Measurements from ENCODE around the gene SSR4. TPM values are rescaled to one million over a fixed set of nuclear protein-coding genes. Genes with fewer than 3 reads are reported as not detected.
A peak's percentile ranks its signal among the peaks of the same experiment; 100 is the strongest.

Gene SSR4
- polyA plus RNA-seq, 1 donor (not counting 4 experiments of a cell fraction or from before 2014, with no cell fraction given): 187 TPM

DNA sequence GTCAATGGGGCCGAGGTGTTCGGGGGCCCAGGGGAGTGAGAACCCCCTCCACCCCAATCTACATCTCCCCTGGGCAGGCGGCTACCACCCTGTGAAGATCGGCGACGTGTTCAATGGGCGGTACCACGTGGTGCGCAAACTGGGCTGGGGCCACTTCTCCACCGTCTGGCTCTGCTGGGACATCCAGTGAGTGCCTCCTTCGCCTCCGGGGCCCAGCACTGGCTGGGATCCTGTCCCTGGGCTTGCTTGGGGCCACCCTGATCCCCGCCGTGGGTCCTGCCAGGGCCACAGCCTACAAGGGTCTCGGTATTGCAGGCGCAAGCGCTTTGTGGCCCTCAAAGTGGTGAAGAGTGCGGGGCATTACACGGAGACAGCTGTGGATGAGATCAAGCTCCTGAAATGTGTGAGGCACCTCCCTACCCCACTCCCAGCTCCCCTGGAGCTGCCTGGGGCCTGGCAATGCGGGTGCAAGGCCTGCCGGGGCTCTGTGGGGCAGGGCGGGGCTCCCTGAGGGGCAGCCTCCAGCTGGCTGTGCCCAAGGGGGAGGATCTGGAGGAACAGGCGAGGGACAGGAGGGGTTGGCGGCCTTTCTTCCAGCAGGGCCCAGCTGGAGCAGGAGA, 12.9 kb upstream of the SSR4 start:
- dilution Hi-C loops (cut with MboI; ENCODE audit: extremely low pct_ligation_motif_present, low sequenced_read_pairs): no loop called here
- Histone ChIP-seq H3K27ac (ENCODE audit: control insufficient read depth, insufficient read depth, low read length) (no peak overlapping the region), H3K36me3 (ENCODE audit: control insufficient read depth in 2 of 2, extremely low read depth in 1 of 2, insufficient read depth in 2 of 2, low read length in 2 of 2) (no peaks in the 10 kb centered on the region), H3K79me2 (ENCODE audit: control insufficient read depth, insufficient read depth, low read length) (no peaks in the 10 kb centered on the region), H3K27me3 (ENCODE audit: control insufficient read depth, extremely low read depth, insufficient read depth, low read length) (no peaks in the 10 kb centered on the region), H3K9ac (ENCODE audit: control insufficient read depth, extremely low read depth, insufficient read depth, low read length) (no peak overlapping the region), H4K20me1 (ENCODE audit: control insufficient read depth, extremely low read depth, insufficient read depth, low read length) (no peaks in the 10 kb centered on the region), H3K4me3 (ENCODE audit: control insufficient read depth in 2 of 3, extremely low read depth in 1 of 3, insufficient read depth in 2 of 3, low read depth in 1 of 3, low read length in 3 of 3) (no peak overlapping the region), H2AFZ (ENCODE audit: control insufficient read depth, low read length) (no peak overlapping the region), H3K4me2 (ENCODE audit: control insufficient read depth, extremely low read depth, insufficient read depth, low read depth, low read length) (no peak overlapping the region), H3K4me1 (ENCODE audit: control insufficient read depth, extremely low read depth, insufficient read depth, low read length) (peaks cover 7% of the 10 kb centered on the region), H3K9me3 (ENCODE audit: control insufficient read depth, low read depth, low read length) (no peaks in the 10 kb centered on the region), H3K9me1 (ENCODE audit: control insufficient read depth, extremely low read depth, insufficient read depth, low read length) (no peaks in the 10 kb centered on the region)
- FAIRE-seq: no peak
- no peak for DNase-seq (ENCODE audit: low read depth, low spot score)
- TF ChIP-seq, protein P1, sequence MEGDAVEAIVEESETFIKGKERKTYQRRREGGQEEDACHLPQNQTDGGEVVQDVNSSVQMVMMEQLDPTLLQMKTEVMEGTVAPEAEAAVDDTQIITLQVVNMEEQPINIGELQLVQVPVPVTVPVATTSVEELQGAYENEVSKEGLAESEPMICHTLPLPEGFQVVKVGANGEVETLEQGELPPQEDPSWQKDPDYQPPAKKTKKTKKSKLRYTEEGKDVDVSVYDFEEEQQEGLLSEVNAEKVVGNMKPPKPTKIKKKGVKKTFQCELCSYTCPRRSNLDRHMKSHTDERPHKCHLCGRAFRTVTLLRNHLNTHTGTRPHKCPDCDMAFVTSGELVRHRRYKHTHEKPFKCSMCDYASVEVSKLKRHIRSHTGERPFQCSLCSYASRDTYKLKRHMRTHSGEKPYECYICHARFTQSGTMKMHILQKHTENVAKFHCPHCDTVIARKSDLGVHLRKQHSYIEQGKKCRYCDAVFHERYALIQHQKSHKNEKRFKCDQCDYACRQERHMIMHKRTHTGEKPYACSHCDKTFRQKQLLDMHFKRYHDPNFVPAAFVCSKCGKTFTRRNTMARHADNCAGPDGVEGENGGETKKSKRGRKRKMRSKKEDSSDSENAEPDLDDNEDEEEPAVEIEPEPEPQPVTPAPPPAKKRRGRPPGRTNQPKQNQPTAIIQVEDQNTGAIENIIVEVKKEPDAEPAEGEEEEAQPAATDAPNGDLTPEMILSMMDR (optimal IDR thresholded peaks at IDR 0.05 in 1 of 3, IDR thresholded peaks at IDR 0.05 in 1 of 3, conservative IDR thresholded peaks at IDR 0.05 in 1 of 3; ENCODE audit: extremely low read depth in 1 of 3, insufficient read depth in 2 of 3, low read length in 3 of 3): no peak

DNA sequence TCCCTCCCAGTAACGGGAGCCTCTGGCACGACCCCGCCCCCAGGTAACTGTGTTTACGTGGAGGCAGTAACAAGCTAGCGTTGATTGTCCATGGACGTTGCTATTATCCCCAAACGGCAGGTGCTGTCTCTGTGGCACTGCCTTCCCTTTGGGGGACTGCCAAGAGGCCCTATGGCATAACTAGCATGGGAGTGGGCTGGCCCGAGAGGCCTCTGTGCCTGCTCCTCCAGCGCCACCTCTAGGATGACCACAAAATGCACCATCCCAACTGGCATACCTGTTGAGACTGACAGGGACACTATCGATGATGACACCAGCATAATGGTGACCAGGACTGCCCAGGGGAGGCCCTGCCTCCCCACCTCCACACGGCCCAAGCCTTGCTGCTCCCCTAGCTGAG, 12.2 kb upstream of the SSR4 start:
- Histone ChIP-seq H3K9ac (ENCODE audit: control insufficient read depth, extremely low read depth, insufficient read depth, low read length) (no peak overlapping the region), H3K79me2 (ENCODE audit: control insufficient read depth, insufficient read depth, low read length) (no peaks in the 10 kb centered on the region), H3K9me3 (ENCODE audit: control insufficient read depth, low read depth, low read length) (no peaks in the 10 kb centered on the region), H3K4me2 (ENCODE audit: control insufficient read depth, extremely low read depth, insufficient read depth, low read depth, low read length) (no peak overlapping the region), H3K4me1 (ENCODE audit: control insufficient read depth, extremely low read depth, insufficient read depth, low read length) (peaks cover 7% of the 10 kb centered on the region), H3K27me3 (ENCODE audit: control insufficient read depth, extremely low read depth, insufficient read depth, low read length) (no peaks in the 10 kb centered on the region), H3K36me3 (ENCODE audit: control insufficient read depth in 2 of 2, extremely low read depth in 1 of 2, insufficient read depth in 2 of 2, low read length in 2 of 2) (no peaks in the 10 kb centered on the region), H3K27ac (ENCODE audit: control insufficient read depth, insufficient read depth, low read length) (no peak overlapping the region), H4K20me1 (ENCODE audit: control insufficient read depth, extremely low read depth, insufficient read depth, low read length) (no peaks in the 10 kb centered on the region), H3K9me1 (ENCODE audit: control insufficient read depth, extremely low read depth, insufficient read depth, low read length) (no peaks in the 10 kb centered on the region), H3K4me3 (ENCODE audit: control insufficient read depth in 2 of 3, extremely low read depth in 1 of 3, insufficient read depth in 2 of 3, low read depth in 1 of 3, low read length in 3 of 3) (no peak overlapping the region), H2AFZ (ENCODE audit: control insufficient read depth, low read length) (no peak overlapping the region)
- dilution Hi-C loops (cut with MboI; ENCODE audit: extremely low pct_ligation_motif_present, low sequenced_read_pairs): no loop called here
- no peak for TF ChIP-seq EZH2 (IDR thresholded peaks at IDR 0.05; ENCODE audit: low read length)
- TF ChIP-seq, protein P1 (optimal IDR thresholded peaks at IDR 0.05 in 1 of 3, IDR thresholded peaks at IDR 0.05 in 1 of 3, conservative IDR thresholded peaks at IDR 0.05 in 1 of 3; ENCODE audit: extremely low read depth in 1 of 3, insufficient read depth in 2 of 3, low read length in 3 of 3): peak in 1 of 3 experiments; percentile 11
- DNase-seq (ENCODE audit: low read depth, low spot score) (no peak), FAIRE-seq (no peak)
